ENCODE results near the gene STPG3.

The STPG3 gene

GRCh38 chr9:137222190-137223077 lies 28.7 kb upstream of the STPG3 start, which contains the start of gene RNF208:
Gene RNF208, minus strand, starts transcription at chr9:137222240. Its CDS starts 1,028 bp downstream, at chr9:137221212.
- peak in 1 of 2 experiments; percentile 18 for DNase-seq

- DNase-seq = peak; percentile 96 to 97
These were observed 27.8 kb upstream of the STPG3 start for GRCh38 chr9:137223078-137223970.

- no peak for DNase-seq
These were observed 26.0 kb upstream of the STPG3 start, which contains the start of gene CYSRT1 for GRCh38 chr9:137224830-137225694. Gene CYSRT1, plus strand, starts transcription at chr9:137225174. Its CDS starts 448 bp downstream, at chr9:137225622.

GRCh38 chr9:137225699-137226331 lies 25.3 kb upstream of the STPG3 start:
- DNase-seq = no peak

- no peak for DNase-seq
These were observed 24.6 kb upstream of the STPG3 start for GRCh38 chr9:137226338-137227053.

GRCh38 chr9:137227054-137227852 lies 23.8 kb upstream of the STPG3 start, which contains the start of gene RNF224:
Gene RNF224, plus strand, starts transcription at chr9:137227502. Its CDS starts 834 bp downstream, at chr9:137228336.
- DNase-seq = peak; percentile 71 to 73

- DNase-seq = no peak
These were observed 23.1 kb upstream of the STPG3 start for GRCh38 chr9:137227853-137228505.

- DNase-seq = no peak
These were observed 22.5 kb upstream of the STPG3 start for GRCh38 chr9:137228506-137228967.

- no peak for DNase-seq
These were observed 21.9 kb upstream of the STPG3 start for GRCh38 chr9:137228968-137229896.

GRCh38 chr9:137229903-137230704 lies 21.0 kb upstream of the STPG3 start:
- no peak for DNase-seq

GRCh38 chr9:137230705-137231371 lies 20.2 kb upstream of the STPG3 start, which contains the start of gene SLC34A3:
Gene SLC34A3, plus strand, starts transcription at chr9:137230901. Its CDS starts 802 bp downstream, at chr9:137231703.
- DNase-seq = no peak

- no peak for DNase-seq
These were observed 19.6 kb upstream of the STPG3 start for GRCh38 chr9:137231372-137232039.

- no peak for DNase-seq
These were observed 19.0 kb upstream of the STPG3 start for GRCh38 chr9:137232101-137232500.

GRCh38 chr9:137232510-137232909 lies 18.6 kb upstream of the STPG3 start:
- no peak for DNase-seq

GRCh38 chr9:137233143-137233980 lies 17.7 kb upstream of the STPG3 start:
- no peak for DNase-seq

Data from NCI-H2081 (cell line).